ENCODE data around the gene ROBO4.
A peak's percentile ranks its signal among the peaks of the same experiment; 100 is the strongest.

ROBO4 gene

GRCh38 chr11:124917115-124917637 lies 19.5 kb upstream of the ROBO4 start:
- peak; percentile 56 for DNase-seq

GRCh38 chr11:124916370-124916710 lies 18.7 kb upstream of the ROBO4 start:
- no peak for DNase-seq

GRCh38 chr11:124915541-124916369 lies 18.1 kb upstream of the ROBO4 start:
- no peak for DNase-seq

- no peak for DNase-seq
These were observed 5.0 kb upstream of the ROBO4 start for GRCh38 chr11:124902616-124903015.

- no peak for DNase-seq
These were observed 2.8 kb upstream of the ROBO4 start for GRCh38 chr11:124900464-124900863.

GRCh38 chr11:124899383-124900145 lies 1.9 kb upstream of the ROBO4 start:
- no peak for DNase-seq

GRCh38 chr11:124898711-124899110 lies 1.0 kb upstream of the ROBO4 start:
- DNase-seq, result no peak

GRCh38 chr11:124898263-124898680 lies 607 bp upstream of the ROBO4 start:
- DNase-seq, result no peak

- no peak for DNase-seq
These were observed 759 bp downstream of the ROBO4 start for GRCh38 chr11:124896821-124897391.

GRCh38 chr11:124896071-124896750 lies 1.5 kb downstream of the ROBO4 start:
- DNase-seq, result no peak

- no peak for DNase-seq
These were observed 2.1 kb downstream of the ROBO4 start for GRCh38 chr11:124895471-124895971.

GRCh38 chr11:124894606-124895430 lies 2.8 kb downstream of the ROBO4 start:
- no peak for DNase-seq

GRCh38 chr11:124893781-124894401 lies 3.8 kb downstream of the ROBO4 start:
- DNase-seq, result no peak

GRCh38 chr11:124892750-124893454 lies 4.8 kb downstream of the ROBO4 start:
- DNase-seq, result no peak

GRCh38 chr11:124892146-124892545 lies 5.5 kb downstream of the ROBO4 start:
- no peak for DNase-seq

- DNase-seq, result no peak
These were observed 6.2 kb downstream of the ROBO4 start for GRCh38 chr11:124891373-124891861.

- no peak for DNase-seq
These were observed 6.8 kb downstream of the ROBO4 start for GRCh38 chr11:124890683-124891372.

GRCh38 chr11:124890151-124890550 lies 7.5 kb downstream of the ROBO4 start:
- DNase-seq, result no peak

- no peak for DNase-seq
These were observed 8.2 kb downstream of the ROBO4 start for GRCh38 chr11:124889191-124890091.

Data from NCI-H2171 (cell line).